Measurements from ENCODE around the gene AGTPBP1. TPM values are rescaled to one million over a fixed set of nuclear protein-coding genes. Genes with fewer than 3 reads are reported as not detected.

The AGTPBP1 gene
- total and polyA plus RNA-seq, 4 donors: 8.6 to 32.7 (median 18.3) TPM

- Histone ChIP-seq H3K4me1 (ENCODE audit: control insufficient read depth in 1 of 2, insufficient read depth in 2 of 2, low read length in 2 of 2) (no peaks in the 10 kb centered on the region), H3K4me3 (ENCODE audit: low read length in 2 of 2) (no peak overlapping the region), H3K27me3 (ENCODE audit: control insufficient read depth in 1 of 2, insufficient read depth in 2 of 2, low read length in 1 of 2) (no peaks in the 10 kb centered on the region), H3K36me3 (ENCODE audit: control insufficient read depth in 1 of 2, insufficient read depth in 2 of 2, low read length in 1 of 2) (peaks cover 0 to 2% of the 10 kb centered on the region in 2 donors), H3K27ac (ENCODE audit: low read depth in 1 of 2, low read length in 2 of 2) (no peak overlapping the region), H3K9me3 (ENCODE audit: control insufficient read depth, low read length) (no peaks in the 10 kb centered on the region)
- DNase-seq (no peak), ATAC-seq (ENCODE audit: low FRiP score) (no peak)
- intact Hi-C loops (cut with DNase I): no loop called here
- 95 to 97% methylated on average over 2 of the region's 2 CpGs for WGBS, 2 donors
Observed at GRCh38 chr9:85676790-85677189, 65.0 kb downstream of the AGTPBP1 start.

DNA sequence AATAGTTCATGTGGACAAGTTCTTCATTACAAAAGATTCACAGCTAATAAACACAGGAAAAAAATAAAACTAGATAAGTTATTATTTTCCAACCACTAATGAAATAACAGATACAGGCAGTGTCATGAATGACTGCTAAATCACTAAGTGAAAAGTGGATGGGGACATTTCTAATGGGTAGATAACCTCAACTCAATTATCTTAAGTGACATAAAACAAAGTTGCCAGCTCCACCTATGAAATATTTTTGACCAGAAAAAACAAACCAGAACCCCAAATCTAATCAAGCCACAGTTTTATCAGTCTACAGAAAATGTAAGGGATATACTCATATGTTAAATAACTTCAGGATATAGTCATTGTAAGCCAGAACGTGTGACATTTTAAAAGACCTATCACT, 74.4 kb downstream of the AGTPBP1 start:
- H3K9me3 ChIP-seq (ENCODE audit: control insufficient read depth, low read length): no peaks in the 10 kb centered on the region
- H3K27me3 ChIP-seq (ENCODE audit: control insufficient read depth in 1 of 2, insufficient read depth in 2 of 2, low read length in 1 of 2): no peaks in the 10 kb centered on the region
- peaks cover 0 to 4% of the 10 kb centered on the region in 2 donors for H3K36me3 ChIP-seq (ENCODE audit: control insufficient read depth in 1 of 2, insufficient read depth in 2 of 2, low read length in 1 of 2)
- H3K4me3 ChIP-seq (ENCODE audit: low read length in 2 of 2): no peak overlapping the region
- intact Hi-C loops (cut with DNase I): no loop called here
- WGBS, 2 donors: 81 to 89% methylated on average over 1 of the region's 1 CpG
- H3K27ac ChIP-seq (ENCODE audit: low read depth in 1 of 2, low read length in 2 of 2): no peak overlapping the region
- peaks cover 0 to 4% of the 10 kb centered on the region in 2 donors for H3K4me1 ChIP-seq (ENCODE audit: control insufficient read depth in 1 of 2, insufficient read depth in 2 of 2, low read length in 2 of 2)
- ATAC-seq (ENCODE audit: low FRiP score): no peak
- DNase-seq: no peak

DNA sequence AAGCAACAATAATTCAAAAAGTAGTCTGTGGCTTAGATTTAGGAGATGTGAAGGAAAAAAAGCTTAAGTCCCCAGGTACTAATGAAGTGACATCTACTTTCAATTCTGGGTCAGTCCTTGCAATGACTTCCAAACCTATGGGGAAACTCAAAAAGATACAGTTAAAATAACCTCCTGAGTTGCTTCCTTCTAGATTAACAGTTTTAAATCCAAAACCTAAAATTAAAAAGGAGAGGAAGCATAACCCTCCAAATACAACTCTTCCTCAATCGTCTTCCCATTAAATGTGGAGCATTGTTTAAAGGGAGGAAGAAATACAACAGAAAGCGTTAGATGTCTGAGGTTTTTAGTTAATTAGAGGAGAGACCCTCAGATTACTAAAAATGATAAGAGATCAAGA, 75.7 kb downstream of the AGTPBP1 start:
- intact Hi-C loops (cut with DNase I): no loop called here
- no peak for ATAC-seq (ENCODE audit: low FRiP score)
- Histone ChIP-seq H3K36me3 (ENCODE audit: control insufficient read depth in 1 of 2, insufficient read depth in 2 of 2, low read length in 1 of 2) (peaks cover 0 to 4% of the 10 kb centered on the region in 2 donors), H3K9me3 (ENCODE audit: control insufficient read depth, low read length) (no peaks in the 10 kb centered on the region), H3K27me3 (ENCODE audit: control insufficient read depth in 1 of 2, insufficient read depth in 2 of 2, low read length in 1 of 2) (no peaks in the 10 kb centered on the region), H3K27ac (ENCODE audit: low read depth in 1 of 2, low read length in 2 of 2) (no peak overlapping the region), H3K4me3 (ENCODE audit: low read length in 2 of 2) (no peak overlapping the region), H3K4me1 (ENCODE audit: control insufficient read depth in 1 of 2, insufficient read depth in 2 of 2, low read length in 2 of 2) (peaks cover 0 to 4% of the 10 kb centered on the region in 2 donors)
- no peak for DNase-seq
- 93 to 94% methylated on average over 2 of the region's 2 CpGs for WGBS, 2 donors

DNA sequence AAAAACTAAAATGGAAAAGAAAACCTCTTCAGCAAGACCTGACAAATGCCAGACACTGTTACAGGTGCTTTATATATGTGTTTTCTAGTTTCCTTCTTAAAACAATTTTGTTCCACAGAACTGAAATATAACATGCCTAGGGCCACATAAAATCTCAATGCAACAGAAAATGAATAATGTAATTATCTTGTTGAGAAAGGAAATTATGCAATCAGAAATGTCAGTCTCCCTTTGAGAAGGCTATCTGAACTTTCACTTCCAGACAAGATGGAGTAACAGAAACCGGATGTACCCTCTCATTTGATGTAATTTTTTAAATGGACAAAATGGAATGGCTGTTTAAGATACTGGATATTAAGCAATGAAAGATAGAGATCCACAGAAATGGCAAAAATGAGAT, 79.2 kb downstream of the AGTPBP1 start:
- Histone ChIP-seq H3K36me3 (ENCODE audit: control insufficient read depth in 1 of 2, insufficient read depth in 2 of 2, low read length in 1 of 2) (peaks cover 0 to 4% of the 10 kb centered on the region in 2 donors), H3K27ac (ENCODE audit: low read depth in 1 of 2, low read length in 2 of 2) (no peak overlapping the region), H3K4me3 (ENCODE audit: low read length in 2 of 2) (no peak overlapping the region), H3K9me3 (ENCODE audit: control insufficient read depth, low read length) (no peaks in the 10 kb centered on the region), H3K27me3 (ENCODE audit: control insufficient read depth in 1 of 2, insufficient read depth in 2 of 2, low read length in 1 of 2) (no peaks in the 10 kb centered on the region), H3K4me1 (ENCODE audit: control insufficient read depth in 1 of 2, insufficient read depth in 2 of 2, low read length in 2 of 2) (peaks cover 0 to 4% of the 10 kb centered on the region in 2 donors)
- ATAC-seq (ENCODE audit: low FRiP score): no peak
- intact Hi-C loops (cut with DNase I): no loop called here
- DNase-seq: no peak
- 85 to 89% methylated on average over 1 of the region's 1 CpG for WGBS, 2 donors

GRCh38 chr9:85658716-85659115, 83.0 kb downstream of the AGTPBP1 start:
- Histone ChIP-seq H3K27ac (ENCODE audit: low read depth in 1 of 2, low read length in 2 of 2) (no peak overlapping the region), H3K27me3 (ENCODE audit: control insufficient read depth in 1 of 2, insufficient read depth in 2 of 2, low read length in 1 of 2) (no peaks in the 10 kb centered on the region), H3K36me3 (ENCODE audit: control insufficient read depth in 1 of 2, insufficient read depth in 2 of 2, low read length in 1 of 2) (peaks cover 0 to 2% of the 10 kb centered on the region in 2 donors), H3K4me1 (ENCODE audit: control insufficient read depth in 1 of 2, insufficient read depth in 2 of 2, low read length in 2 of 2) (peaks cover 0 to 4% of the 10 kb centered on the region in 2 donors), H3K9me3 (ENCODE audit: control insufficient read depth, low read length) (no peaks in the 10 kb centered on the region), H3K4me3 (ENCODE audit: low read length in 2 of 2) (no peak overlapping the region)
- intact Hi-C loops (cut with DNase I): no loop called here
- ATAC-seq (ENCODE audit: low FRiP score) (no peak), DNase-seq (no peak)
- WGBS, 2 donors: 95 to 97% methylated on average over 1 of the region's 1 CpG

- WGBS, 2 donors: 75 to 83% methylated on average over 4 of the region's 4 CpGs
- H3K36me3 ChIP-seq (ENCODE audit: control insufficient read depth in 1 of 2, insufficient read depth in 2 of 2, low read length in 1 of 2): peaks cover 0 to 7% of the 10 kb centered on the region in 2 donors
- no peak overlapping the region for H3K27ac ChIP-seq (ENCODE audit: low read depth in 1 of 2, low read length in 2 of 2)
- ATAC-seq (ENCODE audit: low FRiP score) (no peak), DNase-seq (no peak)
- H3K27me3 ChIP-seq (ENCODE audit: control insufficient read depth in 1 of 2, insufficient read depth in 2 of 2, low read length in 1 of 2): no peaks in the 10 kb centered on the region
- intact Hi-C loops (cut with DNase I): no loop called here
- H3K4me3 ChIP-seq (ENCODE audit: low read length in 2 of 2): no peak overlapping the region
- no peaks in the 10 kb centered on the region for H3K9me3 ChIP-seq (ENCODE audit: control insufficient read depth, low read length)
- no peaks in the 10 kb centered on the region for H3K4me1 ChIP-seq (ENCODE audit: control insufficient read depth in 1 of 2, insufficient read depth in 2 of 2, low read length in 2 of 2)
Observed at GRCh38 chr9:85653153-85653552, 88.6 kb downstream of the AGTPBP1 start.

DNA sequence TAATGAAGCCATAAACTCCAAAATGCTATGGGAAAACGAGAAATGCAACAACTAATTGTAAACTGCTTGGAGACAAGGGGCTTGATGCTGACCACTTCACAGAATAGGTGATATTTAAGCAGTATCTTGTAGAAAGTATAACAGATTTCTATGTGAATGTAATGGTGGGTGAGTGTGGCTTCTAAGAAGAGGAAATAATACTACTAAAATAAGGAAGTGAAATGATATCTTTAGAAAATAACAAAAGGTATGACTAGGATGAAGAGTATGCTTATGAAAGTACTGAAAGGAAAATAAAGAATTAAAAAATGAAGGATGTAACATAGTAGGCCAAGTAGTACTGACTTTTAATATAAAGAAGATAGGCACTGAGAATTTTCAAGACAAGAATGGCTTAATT, 94.2 kb downstream of the AGTPBP1 start:
- intact Hi-C loops (cut with DNase I): no loop called here
- H3K36me3 ChIP-seq (ENCODE audit: control insufficient read depth in 1 of 2, insufficient read depth in 2 of 2, low read length in 1 of 2): peaks cover 0 to 2% of the 10 kb centered on the region in 2 donors
- H3K9me3 ChIP-seq (ENCODE audit: control insufficient read depth, low read length): no peaks in the 10 kb centered on the region
- DNase-seq (no peak), ATAC-seq (ENCODE audit: low FRiP score) (no peak)
- 97 to 100% methylated on average over 1 of the region's 1 CpG for WGBS, 2 donors
- H3K4me1 ChIP-seq (ENCODE audit: control insufficient read depth in 1 of 2, insufficient read depth in 2 of 2, low read length in 2 of 2): no peaks in the 10 kb centered on the region
- H3K27ac ChIP-seq (ENCODE audit: low read depth in 1 of 2, low read length in 2 of 2): no peak overlapping the region
- no peak overlapping the region for H3K4me3 ChIP-seq (ENCODE audit: low read length in 2 of 2)
- no peaks in the 10 kb centered on the region for H3K27me3 ChIP-seq (ENCODE audit: control insufficient read depth in 1 of 2, insufficient read depth in 2 of 2, low read length in 1 of 2)

DNA sequence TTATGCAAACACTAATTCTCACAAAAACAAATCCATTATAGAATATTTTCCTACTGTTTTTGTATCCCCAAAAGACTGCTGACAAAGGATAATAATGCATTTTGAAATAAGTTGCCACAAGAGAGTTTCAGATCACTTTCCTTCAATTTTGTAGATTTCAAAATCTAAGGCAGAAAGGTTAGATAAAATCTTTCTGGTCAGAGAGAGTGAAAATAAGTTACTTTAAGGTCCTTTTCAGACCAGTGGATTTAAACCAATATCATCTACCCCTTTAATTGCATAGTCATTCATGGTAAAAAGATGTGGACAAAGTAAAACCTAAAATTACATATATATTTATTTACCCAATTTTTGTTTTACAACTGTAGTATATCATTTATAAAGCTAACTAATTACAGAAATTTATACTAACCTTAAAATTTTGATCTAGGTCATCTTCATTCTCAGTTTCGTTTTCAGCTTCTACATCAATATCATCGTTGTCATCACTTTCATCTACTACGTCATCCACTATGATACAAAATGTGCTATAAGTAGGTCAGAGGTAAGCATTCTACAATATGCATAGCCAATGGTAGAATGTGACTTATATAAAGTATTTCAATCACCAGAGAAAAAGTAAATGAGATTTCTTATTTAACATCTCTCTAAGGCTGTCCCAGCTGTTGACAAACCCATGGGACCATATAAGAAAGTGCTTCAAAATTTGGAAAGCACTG, 95.7 kb downstream of the AGTPBP1 start:
- Histone ChIP-seq H3K4me1 (ENCODE audit: control insufficient read depth in 1 of 2, insufficient read depth in 2 of 2, low read length in 2 of 2) (no peaks in the 10 kb centered on the region), H3K4me3 (ENCODE audit: low read length in 2 of 2) (no peak overlapping the region), H3K9me3 (ENCODE audit: control insufficient read depth, low read length) (no peaks in the 10 kb centered on the region), H3K27ac (ENCODE audit: low read depth in 1 of 2, low read length in 2 of 2) (no peak overlapping the region), H3K36me3 (ENCODE audit: control insufficient read depth in 1 of 2, insufficient read depth in 2 of 2, low read length in 1 of 2) (no peaks in the 10 kb centered on the region), H3K27me3 (ENCODE audit: control insufficient read depth in 1 of 2, insufficient read depth in 2 of 2, low read length in 1 of 2) (no peaks in the 10 kb centered on the region)
- ATAC-seq (ENCODE audit: low FRiP score) (no peak), DNase-seq (no peak)
- 95 to 96% methylated on average over 3 of the region's 3 CpGs for WGBS, 2 donors
- intact Hi-C loops (cut with DNase I): no loop called here

DNA sequence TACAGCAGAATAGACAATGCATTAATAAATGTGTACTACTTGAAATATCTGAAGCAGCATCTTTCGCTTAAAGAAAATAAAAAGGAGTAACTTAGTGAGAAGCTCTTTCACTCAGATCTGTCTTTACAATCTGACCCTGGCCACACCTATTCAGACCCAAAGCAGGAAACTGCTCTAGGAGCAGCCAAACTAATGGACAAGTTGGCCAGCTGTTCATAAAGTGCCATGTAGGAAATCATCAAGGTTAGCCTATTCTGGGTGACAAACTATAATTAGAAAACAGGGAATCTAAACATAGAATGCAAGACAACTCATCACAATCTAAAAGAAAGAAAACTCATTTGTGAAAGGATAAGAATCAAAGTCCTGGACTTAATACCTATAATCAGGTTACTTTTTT, 101.3 kb downstream of the AGTPBP1 start:
- no peak overlapping the region for H3K27ac ChIP-seq (ENCODE audit: low read depth in 1 of 2, low read length in 2 of 2)
- 96 to 98% methylated on average over 1 of the region's 1 CpG for WGBS, 2 donors
- H3K4me3 ChIP-seq (ENCODE audit: low read length in 2 of 2): no peak overlapping the region
- H3K27me3 ChIP-seq (ENCODE audit: control insufficient read depth in 1 of 2, insufficient read depth in 2 of 2, low read length in 1 of 2): no peaks in the 10 kb centered on the region
- DNase-seq (no peak), ATAC-seq (ENCODE audit: low FRiP score) (no peak)
- no peaks in the 10 kb centered on the region for H3K9me3 ChIP-seq (ENCODE audit: control insufficient read depth, low read length)
- intact Hi-C loops (cut with DNase I): no loop called here
- H3K4me1 ChIP-seq (ENCODE audit: control insufficient read depth in 1 of 2, insufficient read depth in 2 of 2, low read length in 2 of 2): no peaks in the 10 kb centered on the region
- H3K36me3 ChIP-seq (ENCODE audit: control insufficient read depth in 1 of 2, insufficient read depth in 2 of 2, low read length in 1 of 2): no peaks in the 10 kb centered on the region
